ENCODE data around the gene TTC17.

TTC17 gene

GRCh38 chr11:43532041-43532440 is 173.3 kb downstream of the TTC17 start:
- in situ Hi-C loops (cut with MboI; ENCODE audit: low sequenced_read_pairs), result no loop called here

- in situ Hi-C loops (cut with MboI; ENCODE audit: low sequenced_read_pairs), result no loop called here
These were observed 179.3 kb downstream of the TTC17 start for GRCh38 chr11:43537833-43538615.

- in situ Hi-C loops (cut with MboI; ENCODE audit: low sequenced_read_pairs), result no loop called here
These were observed 183.3 kb downstream of the TTC17 start for GRCh38 chr11:43541993-43542392.

- in situ Hi-C loops (cut with MboI; ENCODE audit: low sequenced_read_pairs), result no loop called here
These were observed 184.3 kb downstream of the TTC17 start for GRCh38 chr11:43542750-43543712.
